Measurements from ENCODE around the gene CNIH3.
"Not testable (repeated sequence)": the region's sequence is repeated elsewhere in the genome, so short reads cannot be mapped to it uniquely, and the experiment has no call there.

CNIH3 gene

DNA sequence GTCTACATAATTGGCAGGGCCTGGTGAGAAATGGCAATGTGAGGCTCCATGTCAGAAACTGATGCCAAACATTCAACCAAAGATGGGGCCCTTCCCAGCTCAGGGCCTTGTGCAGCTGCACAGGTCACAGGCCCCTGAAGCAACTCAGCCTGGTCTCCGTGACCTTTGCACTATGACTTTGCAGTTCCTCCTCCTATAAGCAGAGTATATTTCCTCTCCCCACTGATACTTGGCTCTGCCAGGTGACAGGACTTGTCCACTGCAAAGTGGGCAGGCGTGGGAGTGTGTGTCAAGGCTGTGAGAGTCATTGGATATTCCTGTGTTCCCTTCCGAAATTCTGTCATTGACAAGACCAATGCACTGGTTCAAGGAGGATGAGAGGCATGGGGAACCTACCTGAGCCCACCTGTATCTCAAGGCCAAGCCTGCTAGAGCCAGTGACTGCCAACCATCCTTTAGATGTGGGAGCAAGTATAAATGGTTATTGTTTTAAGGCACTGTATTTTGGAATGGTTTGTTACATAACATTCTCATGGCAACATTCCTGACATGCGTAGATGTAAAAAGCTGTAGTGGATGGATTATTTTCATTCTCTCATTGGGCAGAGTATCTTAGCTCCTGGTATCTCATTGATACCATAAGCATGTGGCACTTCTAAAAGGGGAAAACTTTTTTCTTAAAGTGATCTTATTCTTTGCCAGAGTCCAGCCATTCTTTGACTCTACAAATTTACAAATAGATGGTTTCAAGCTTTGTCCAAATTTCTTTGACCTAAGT is 75.2 kb downstream of the CNIH3 start:
- no peak for DNase-seq

DNA sequence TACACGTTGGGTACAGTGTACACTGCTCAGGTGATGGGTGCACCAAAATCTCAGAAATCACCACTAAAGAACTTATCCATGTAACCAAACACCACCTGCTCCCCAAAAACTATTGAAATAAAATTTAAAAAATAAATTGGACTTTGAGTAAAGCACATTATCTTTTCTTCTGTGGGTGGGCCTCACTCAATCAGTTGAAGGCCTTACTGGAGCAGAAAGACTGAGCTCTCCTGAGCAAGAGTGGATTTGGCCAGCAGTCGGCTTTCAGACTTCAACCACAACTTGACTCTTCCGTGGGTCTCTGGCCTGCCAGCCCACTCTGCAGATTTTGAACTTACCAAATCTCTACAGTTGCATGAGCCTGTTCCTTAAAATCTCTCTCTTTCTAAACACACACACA is 78.9 kb downstream of the CNIH3 start:
- no peak for DNase-seq

DNA sequence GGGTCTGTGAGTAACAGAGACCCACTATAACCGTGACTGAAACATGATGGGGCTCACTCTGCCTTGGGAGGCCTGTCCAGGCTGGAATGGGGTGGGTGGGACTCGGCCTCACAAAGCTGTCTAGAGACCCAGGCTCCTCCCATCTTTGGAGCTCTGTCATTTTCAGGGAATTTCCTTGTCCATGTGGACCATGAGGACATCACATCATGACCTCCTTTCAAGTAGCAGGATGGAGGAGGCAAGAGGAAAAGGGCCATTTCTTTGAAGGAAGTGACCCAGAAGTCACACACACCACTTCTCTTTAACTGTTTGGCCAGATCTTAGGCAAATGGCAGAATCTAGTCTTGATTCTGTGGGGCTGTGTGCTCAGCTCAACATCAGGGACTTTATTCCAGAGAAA is 79.9 kb downstream of the CNIH3 start:
- DNase-seq = no peak

DNA sequence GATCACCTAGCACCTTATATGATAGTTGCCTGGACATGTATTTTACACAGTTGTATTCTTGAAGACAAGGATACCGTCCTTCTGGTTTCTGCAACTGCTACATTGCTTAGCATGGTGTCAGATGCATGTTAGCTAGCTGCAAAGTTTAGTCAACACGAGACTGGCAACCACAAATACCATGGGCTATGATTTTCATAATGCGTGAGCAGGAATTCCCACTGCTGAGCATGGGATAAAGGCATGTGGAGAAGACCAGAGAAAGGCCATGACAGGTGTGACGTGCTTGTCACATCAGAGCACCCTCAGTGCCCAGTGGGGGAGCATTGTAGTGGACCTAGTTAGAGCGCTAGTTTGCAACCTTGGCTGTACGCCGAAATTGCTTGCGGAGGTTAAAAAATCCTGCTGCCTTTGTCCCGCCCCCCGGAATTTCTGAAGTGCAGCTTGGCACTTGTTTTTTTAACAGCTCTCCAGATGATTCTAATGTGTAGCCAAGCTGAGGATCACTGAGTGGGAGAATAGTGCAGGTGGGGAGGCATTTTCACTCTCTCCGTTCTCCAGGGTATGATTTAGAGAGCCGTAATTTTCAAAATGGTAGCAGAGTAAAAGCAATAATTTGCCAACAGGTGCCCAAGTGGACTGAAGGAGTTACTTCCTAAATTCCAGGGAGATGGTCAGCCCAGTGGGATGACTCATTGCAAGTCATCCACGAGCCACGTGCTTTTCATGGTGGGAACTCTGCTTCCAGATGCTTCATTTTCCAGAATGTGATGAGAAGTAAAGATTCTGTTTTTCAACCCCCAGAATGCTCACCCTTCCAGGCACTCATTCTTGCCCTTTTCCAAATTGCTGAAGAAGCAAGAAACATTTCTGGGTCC is 81.0 kb downstream of the CNIH3 start:
- DNase-seq = no peak

DNA sequence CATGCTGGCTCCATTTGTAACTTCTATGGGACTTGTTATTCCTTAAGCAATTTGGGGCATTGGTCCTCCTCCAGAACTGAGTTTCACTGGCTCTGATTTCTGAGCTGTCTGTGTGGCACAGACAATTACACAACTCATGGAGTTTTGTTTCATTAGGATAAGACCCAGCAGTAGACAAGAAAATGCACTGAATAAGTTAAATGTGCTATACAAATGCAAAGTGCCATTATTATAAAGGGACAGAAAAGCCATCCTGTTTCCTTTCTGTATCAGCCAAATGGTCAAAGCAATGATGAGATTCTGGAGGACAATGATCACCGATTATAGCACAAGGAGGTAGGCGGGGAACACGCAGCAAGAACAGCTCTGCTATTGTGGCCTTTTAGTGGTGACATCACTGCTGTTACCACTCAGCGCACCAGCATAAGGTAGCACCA is 81.9 kb downstream of the CNIH3 start:
- DNase-seq = no peak

DNA sequence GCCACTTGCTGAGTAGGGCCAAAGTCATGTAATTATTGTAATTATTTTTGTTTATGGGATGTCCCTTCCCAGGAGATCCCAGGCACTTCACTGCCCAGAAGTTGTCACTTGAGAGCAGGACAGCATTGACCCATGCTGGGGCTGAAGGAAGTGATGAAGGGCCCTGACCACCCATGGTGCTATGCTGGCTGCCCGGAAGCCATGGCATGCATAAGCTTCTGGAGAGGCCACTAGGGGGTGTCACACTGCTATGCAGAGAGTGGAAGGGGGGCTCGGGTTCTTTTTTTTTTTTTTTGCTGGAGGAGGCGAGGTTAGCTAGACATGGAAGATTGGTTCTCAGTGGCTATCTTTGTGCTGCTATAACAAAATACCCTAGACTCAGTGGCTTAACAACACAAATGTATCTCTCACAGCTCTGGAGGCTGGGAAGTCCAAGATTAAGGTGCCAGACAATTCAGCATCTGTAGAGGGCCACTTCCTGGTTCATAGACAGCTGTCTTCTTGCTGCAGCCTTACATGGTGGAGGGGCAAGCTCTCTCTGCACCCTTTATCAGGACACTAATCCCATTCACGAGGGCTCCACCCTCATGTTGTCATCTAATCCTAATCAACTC is 84.9 kb downstream of the CNIH3 start:
- DNase-seq = no peak

DNA sequence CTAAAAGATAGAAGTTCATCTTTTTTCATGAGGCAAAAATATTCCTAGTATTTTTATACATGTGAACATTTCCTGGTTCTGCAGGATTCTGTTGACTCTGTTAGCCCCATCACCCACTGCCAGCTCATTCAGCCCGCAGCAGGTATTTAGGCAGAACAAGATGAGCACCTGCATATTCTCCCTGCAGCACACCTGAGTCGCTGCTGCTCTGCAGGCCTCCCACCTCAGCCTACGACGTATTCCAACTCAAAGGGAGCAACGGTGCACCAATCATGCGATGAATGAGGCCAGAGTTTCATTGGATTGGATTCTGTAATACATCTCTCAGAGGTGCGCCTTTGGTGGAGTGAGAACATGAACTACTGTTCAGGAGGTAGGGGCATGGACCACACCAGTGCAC is 87.6 kb downstream of the CNIH3 start:
- no peak for DNase-seq

DNA sequence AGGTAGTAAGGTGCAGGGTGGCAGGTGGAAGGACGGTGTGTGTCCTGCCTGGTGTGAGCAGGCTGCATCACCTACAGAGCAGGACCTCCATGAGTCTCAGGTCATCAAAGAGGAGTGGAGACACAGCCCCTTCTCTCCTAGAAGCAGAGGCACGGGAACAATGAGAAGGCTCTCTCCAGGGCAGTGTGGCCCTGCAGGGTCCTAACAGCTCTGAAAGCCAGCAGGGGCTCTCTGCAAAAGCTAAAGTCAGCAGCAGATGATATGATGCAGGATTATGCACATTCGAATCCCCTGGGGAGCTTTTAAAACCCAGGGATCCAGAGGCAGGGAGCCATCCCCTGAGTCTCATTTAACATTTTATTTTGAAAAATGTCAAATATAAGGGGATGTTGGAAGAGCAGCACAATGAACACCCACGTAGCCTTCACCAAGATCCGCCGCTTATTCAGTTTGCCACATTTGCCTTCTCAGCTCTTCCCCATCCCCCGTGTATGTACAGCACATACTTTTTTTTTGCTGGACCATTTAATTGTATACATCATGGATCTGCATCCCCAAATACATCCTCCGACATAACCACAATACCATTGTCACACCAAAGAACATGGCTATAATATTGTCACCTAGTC is 88.1 kb downstream of the CNIH3 start:
- no peak for DNase-seq

DNA sequence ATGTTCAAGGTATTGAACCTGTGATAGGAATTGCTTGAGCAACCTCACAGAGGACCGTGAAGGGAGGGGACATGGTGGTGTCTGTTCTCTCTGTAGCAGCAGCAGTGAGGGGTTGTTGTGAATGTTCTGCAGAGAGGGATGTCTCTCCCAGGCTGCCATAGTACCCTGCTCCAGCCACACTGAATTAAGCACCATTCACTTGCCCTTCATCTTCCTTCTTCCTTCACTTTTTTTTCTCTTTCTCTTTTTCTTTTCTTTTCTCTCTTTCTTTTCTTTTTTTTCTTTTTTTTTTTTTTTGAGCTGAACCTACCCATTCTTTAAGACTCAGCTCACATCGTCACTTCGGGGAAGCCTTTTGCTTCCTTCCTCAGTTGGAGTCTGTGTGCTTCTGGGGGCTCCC is 89.5 kb downstream of the CNIH3 start:
- DNase-seq = no peak

DNA sequence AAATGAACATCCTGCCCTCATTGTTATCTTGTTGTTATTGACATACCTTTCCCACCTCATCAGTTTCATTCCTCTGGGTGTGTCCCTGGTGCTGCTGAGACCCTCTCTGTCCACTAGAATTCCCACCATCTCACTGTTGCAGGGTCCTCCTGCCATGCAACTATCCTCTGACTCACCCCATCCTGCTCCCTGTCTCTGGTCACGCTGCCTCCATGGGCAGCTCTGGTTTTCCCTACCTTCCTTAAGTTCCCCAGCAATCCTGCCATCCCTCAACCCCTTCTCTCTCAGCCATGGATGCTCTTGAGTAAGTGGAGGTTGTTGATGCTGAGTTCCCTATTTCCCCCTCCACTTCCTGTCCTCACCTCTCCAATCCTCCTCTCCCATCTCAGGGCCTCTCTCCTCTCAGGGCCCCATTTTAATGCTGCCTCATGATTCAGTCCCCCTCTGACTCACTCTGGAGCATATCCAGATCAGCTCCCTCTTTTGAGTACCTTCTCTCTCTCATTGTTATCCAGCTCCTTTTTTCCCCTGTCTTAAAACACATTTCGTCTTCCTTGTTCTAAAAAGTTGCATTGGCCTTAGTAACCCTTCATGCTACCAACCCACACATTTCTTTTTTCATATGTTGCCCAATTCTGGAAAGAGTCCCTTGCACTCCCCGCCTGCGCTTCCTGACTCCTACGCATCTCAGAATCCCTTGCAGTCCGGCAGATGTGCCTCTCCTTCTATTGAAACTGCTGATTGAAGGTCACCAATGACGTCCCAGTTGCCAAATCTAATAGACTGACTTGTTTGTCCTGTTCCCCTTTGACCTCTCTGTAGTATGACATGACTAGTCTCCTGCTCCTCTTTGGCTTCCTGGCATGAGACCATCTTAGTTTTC is 92.0 kb downstream of the CNIH3 start:
- DNase-seq = no peak

DNA sequence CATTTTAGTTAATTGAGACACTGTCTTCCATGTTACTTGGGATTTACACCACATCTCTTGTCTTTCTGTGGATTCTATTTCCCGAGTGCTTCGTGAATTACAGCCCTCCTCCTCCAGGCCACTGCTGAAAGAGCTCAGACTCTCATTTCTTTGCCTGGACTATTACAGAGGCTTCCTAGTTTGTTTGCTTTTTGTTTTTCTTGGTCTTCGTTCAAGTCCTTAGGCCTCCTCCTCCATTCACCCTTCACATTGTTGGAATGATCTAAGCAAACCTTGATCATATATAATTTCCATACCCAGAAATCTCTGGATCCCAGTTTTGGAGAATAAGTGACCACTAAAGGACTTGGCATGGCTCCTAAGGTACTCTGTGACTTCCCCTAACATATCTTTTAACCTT is 94.1 kb downstream of the CNIH3 start:
- no peak for DNase-seq

DNA sequence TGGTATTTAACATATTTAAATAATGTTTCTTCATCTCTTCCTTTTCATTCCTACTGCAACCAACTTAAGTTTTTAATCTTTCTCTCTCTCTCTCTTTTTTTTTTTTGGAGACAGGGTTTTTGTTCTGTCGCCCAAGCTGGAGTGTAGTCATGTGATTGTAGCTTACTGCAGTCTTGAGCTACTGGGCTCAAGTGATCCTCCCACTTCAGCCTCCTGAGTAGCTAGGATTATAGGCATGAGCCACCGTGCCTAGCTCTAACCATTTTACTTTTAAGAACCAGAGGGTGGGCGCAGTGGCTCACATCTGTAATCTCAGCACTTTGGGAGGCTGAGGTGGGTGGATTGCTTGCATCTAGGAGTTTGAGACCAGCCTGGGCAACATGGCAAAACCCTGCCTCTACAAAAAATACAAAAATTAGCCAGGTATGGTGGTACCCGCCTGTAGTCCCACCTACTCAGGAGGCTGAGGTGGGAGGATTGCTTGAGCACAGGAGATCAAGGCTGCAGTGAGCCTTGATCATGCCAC is 95.2 kb downstream of the CNIH3 start:
- not testable (repeated sequence) for DNase-seq

DNA sequence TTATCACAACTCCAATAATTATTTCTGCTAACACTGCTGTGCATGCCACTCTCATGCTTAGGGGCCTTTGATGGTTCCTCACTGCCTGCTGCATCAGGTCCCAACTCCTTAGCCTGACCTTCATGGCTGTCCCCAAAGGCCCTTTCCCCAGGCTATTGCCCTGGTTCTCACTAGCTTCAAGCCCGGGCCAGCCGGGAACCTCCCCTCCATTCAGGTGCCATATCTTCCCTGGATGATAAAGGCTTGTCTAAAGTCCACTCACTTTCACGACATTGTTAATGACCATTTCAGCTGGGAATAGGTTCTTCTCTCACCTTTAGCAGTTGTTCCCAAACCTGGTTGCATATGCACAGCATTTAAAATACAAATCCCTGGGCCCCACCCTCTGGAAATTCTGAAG is 95.8 kb downstream of the CNIH3 start:
- DNase-seq = no peak

DNA sequence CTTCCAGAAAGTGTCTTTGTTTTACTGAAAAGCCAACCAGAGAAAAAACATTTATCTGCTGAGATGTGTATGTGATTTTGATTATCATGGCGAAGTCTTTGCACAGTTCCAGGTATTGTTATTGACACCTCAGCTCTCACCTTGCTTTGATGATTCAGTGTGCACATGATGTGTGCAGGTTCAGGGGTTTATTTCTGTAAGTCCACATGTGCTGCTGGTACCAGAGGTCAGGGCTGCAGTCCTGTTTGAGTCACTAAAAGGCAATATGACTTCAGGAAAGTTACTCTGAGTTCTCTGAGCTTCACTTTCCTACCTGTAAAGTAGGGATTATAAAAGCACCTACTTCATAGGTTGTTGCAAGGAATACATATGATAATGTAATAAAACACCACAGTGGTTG is 97.1 kb downstream of the CNIH3 start:
- DNase-seq = no peak

DNA sequence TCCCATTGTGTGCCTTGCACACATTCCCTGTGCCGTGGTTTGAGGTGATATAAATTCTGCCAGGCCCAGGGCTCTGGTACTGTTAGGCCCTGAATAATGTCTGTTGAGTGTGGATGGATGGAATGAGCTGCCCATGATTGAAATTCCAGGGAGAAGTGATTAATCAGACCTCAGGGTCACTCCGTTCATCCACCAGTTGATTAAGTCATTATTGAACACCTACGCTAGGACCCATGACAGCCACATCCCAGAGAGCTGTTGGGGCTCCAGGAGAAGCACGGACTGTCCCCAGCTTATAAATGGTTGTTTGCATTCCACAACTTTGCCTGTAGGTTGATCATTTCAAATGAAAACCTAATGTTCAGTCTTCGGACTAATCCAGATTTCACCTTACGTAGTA is 98.4 kb downstream of the CNIH3 start:
- DNase-seq = no peak

DNA sequence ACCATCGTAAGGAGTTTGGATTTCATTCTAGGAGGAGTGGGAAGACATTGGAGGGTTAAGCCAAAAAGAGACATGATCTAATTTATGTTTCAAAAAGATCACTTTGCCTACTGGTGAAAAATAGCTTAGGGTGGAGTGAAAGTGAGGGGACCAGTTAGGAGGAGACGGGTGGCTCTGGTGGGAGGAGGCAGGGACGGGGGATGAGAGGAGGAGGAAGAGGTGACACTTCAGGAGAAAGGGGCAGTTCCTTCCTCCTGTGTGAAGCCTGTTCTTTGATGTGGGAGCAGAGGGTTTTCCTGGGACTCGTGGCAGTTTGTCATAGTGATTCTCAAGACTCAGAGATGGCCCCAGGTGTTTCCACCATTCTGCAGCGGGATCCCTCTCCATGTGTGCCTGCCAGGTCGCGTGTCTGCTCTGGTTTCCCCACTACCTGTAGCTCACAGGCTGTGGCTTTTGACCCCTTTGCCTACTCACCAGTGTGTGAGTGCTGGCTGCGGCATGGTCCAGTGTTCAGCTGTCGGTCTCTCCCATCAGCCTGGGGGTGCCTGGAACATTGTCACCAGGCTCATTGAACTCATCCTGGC is 102.4 kb downstream of the CNIH3 start:
- no peak for DNase-seq

DNA sequence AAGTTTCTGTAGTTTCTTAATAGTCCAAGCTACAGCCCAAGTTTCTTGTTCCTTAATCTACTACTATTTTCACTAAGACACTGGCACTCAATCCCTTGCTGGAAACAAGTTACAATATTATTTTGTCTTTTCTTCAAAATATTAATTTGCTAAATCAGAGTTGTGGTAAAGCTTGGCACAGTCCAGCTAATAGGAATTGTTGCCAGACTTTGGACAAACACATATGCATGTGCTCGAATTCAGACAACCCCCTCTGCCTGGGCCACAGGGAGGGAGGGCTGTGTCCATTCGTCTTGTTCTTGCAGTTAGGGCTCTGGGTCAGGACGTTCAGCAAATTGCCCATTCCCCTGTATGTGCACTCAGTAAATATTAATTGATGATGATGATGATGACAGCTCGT is 103.6 kb downstream of the CNIH3 start:
- DNase-seq = no peak

DNA sequence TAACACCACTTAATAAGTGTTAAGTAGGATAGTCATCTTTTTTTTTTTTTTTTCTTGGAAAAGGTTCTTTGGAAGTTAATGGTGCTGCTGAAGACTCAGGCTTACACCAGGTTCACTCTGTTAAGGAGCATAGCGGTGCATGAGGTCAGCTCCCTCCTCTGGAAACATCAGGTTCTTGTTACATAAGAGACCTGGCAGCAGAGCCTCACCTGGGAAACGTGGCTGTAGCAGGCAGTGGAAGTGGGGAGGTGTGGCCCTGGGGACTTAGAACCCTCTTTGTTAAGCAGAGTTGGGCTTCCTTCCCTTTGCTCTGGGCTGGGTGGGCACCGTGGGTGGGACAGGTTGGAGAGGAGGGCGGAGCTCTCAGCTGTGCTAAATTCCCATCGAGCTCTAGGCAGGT is 104.1 kb downstream of the CNIH3 start:
- no peak for DNase-seq

DNA sequence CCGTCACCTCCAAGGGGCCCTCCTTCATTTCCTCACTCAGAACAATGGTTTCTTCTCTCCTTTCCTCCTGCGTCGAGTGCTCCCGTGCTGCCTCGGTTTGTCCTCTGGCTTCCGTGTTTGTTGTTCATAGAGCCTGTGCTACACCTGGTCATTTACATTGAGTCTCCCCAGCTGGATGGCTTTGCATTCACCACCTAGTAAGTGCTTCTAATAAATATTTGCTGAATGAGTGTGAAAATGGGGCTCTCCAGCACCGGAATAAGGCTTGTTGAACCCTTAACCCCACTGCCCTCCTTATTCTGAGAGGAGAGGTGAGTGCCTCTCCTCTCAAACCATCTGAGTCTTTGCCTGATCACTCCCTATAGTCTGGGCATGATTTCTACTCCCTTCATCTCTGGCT is 104.9 kb downstream of the CNIH3 start:
- DNase-seq = no peak

DNA sequence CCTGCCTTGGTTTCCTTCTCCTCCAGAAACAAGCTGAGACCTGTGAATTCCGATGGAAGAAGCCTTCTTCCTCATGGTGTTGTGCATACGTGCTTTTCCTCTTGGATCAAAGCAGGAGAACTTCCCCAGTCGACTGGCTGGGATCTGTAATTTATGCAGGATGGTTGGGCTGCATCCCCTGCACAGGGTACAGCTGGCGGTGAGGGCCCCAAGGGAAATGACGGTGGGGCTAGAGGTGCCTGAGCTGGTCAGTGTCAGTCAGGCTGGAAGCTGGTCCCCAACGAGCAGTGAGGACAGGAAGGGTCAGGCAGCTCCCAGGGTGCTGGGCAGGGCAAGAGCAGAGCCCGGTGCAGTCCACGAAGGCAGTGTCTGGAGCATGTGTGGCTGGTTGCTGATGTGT is 106.7 kb downstream of the CNIH3 start:
- DNase-seq = no peak

DNA sequence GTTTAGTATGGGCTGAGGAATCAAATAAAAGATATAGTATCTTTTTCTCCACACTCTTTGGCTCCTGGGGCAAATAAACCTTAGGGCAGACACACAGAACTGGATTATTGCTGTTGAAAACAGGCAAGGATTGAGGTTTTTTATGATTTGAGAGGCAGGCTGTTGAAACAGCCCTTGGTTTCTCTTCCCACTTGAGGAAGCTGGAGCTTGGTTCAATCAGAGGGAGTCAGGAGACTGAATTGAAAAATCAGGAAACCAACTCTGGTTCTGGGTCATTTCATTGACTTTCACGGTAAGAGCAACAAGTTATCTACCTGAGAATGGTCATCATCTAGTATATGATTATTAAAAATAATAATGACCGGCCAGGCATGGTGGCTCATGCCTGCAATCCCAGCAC is 108.4 kb downstream of the CNIH3 start:
- DNase-seq = no peak

Measured in right forelimb (tissue), 1 donor.